IPS-15b (cell line): ENCODE results near the gene ZBTB33.

Experiments
- H3K27me3 ChIP-seq: one replicate; pipeline ENCODE4 v1.6.1; 2013; ENCODE audit warnings: low read length; ENCODE audit not compliant: control insufficient read depth, insufficient read depth
- H3K36me3 ChIP-seq: one replicate; pipeline ENCODE4 v1.6.1; 2013; ENCODE audit warnings: low read length; ENCODE audit not compliant: control insufficient read depth, insufficient read depth
- H3K4me1 ChIP-seq: one replicate; pipeline ENCODE4 v1.6.1; 2013; ENCODE audit warnings: mild to moderate bottlenecking, low read length; ENCODE audit not compliant: control insufficient read depth, insufficient read depth
- H3K4me3 ChIP-seq: one replicate; pipeline ENCODE4 v1.5.1; 2013; ENCODE audit warnings: low read depth, low read length
- H3K9ac ChIP-seq: one replicate; pipeline ENCODE4 v1.6.1; 2013; ENCODE audit warnings: low read depth, mild to moderate bottlenecking, low read length
- H3K9me3 ChIP-seq: one replicate; pipeline ENCODE4 v1.6.1; 2013; ENCODE audit warnings: mild to moderate bottlenecking, low read length; ENCODE audit not compliant: control insufficient read depth, insufficient read depth

Gene ZBTB33

GRCh38 chrX:120250522-120251271 is at the start of gene ZBTB33:
Gene ZBTB33, plus strand, starts transcription at chrX:120250812. Its CDS starts 2,604 bp downstream, at chrX:120253416.
- Histone ChIP-seq H3K27me3 (peaks cover 23% of the 10 kb centered on the region), H3K9me3 (peaks cover 3% of the 10 kb centered on the region), H3K4me3 (peak within 1 kb of the TSS; percentile 75), H3K36me3 (peaks cover 2% of the 10 kb centered on the region), H3K4me1 (no peaks in the 10 kb centered on the region), H3K9ac (peak within 1 kb of the TSS; percentile 70)

- no peaks in the 10 kb centered on the region for H3K36me3 ChIP-seq
- no peaks in the 10 kb centered on the region for H3K27me3 ChIP-seq
- no peaks in the 10 kb centered on the region for H3K9me3 ChIP-seq
- no peak overlapping the region for H3K4me3 ChIP-seq
- no peaks in the 10 kb centered on the region for H3K4me1 ChIP-seq
- H3K9ac ChIP-seq = no peak overlapping the region
Measured at GRCh38 chrX:120200851-120201250, 49.8 kb upstream of the ZBTB33 start.

GRCh38 chrX:120205816-120206753 is 44.5 kb upstream of the ZBTB33 start:
- Histone ChIP-seq H3K9ac (no peak overlapping the region), H3K36me3 (no peaks in the 10 kb centered on the region)

GRCh38 chrX:120207009-120207605 is 43.5 kb upstream of the ZBTB33 start:
- H3K36me3 ChIP-seq = no peaks in the 10 kb centered on the region
- H3K9ac ChIP-seq = no peak overlapping the region
- H3K9me3 ChIP-seq = no peaks in the 10 kb centered on the region
- no peaks in the 10 kb centered on the region for H3K27me3 ChIP-seq
- H3K4me1 ChIP-seq = no peaks in the 10 kb centered on the region
- H3K4me3 ChIP-seq = no peak overlapping the region

More at GRCh38 chrX:120205816-120206753, 44.5 kb upstream of the ZBTB33 start:
- H3K9me3 ChIP-seq = no peaks in the 10 kb centered on the region
- no peak overlapping the region for H3K4me3 ChIP-seq
- no peaks in the 10 kb centered on the region for H3K4me1 ChIP-seq
- no peaks in the 10 kb centered on the region for H3K27me3 ChIP-seq

- H3K36me3 ChIP-seq = no peaks in the 10 kb centered on the region
- H3K4me3 ChIP-seq = no peak overlapping the region
- H3K9ac ChIP-seq = no peak overlapping the region
- H3K4me1 ChIP-seq = no peaks in the 10 kb centered on the region
- no peaks in the 10 kb centered on the region for H3K27me3 ChIP-seq
- H3K9me3 ChIP-seq = peaks cover 3% of the 10 kb centered on the region
Measured at GRCh38 chrX:120213438-120214265, 37.0 kb upstream of the ZBTB33 start.

GRCh38 chrX:120223374-120223773 is 27.2 kb upstream of the ZBTB33 start:
- no peak overlapping the region for H3K9ac ChIP-seq
- H3K27me3 ChIP-seq = no peaks in the 10 kb centered on the region
- H3K36me3 ChIP-seq = peaks cover 5% of the 10 kb centered on the region
- no peak overlapping the region for H3K4me3 ChIP-seq
- H3K9me3 ChIP-seq = no peaks in the 10 kb centered on the region
- H3K4me1 ChIP-seq = no peaks in the 10 kb centered on the region

GRCh38 chrX:120224388-120224787 is 26.2 kb upstream of the ZBTB33 start:
- H3K9me3 ChIP-seq = no peaks in the 10 kb centered on the region
- no peak overlapping the region for H3K9ac ChIP-seq
- H3K36me3 ChIP-seq = peaks cover 5% of the 10 kb centered on the region
- no peaks in the 10 kb centered on the region for H3K27me3 ChIP-seq
- no peak overlapping the region for H3K4me3 ChIP-seq
- H3K4me1 ChIP-seq = no peaks in the 10 kb centered on the region

- Histone ChIP-seq H3K4me3 (no peak overlapping the region), H3K9ac (no peak overlapping the region), H3K4me1 (no peaks in the 10 kb centered on the region), H3K36me3 (no peaks in the 10 kb centered on the region), H3K27me3 (no peaks in the 10 kb centered on the region), H3K9me3 (no peaks in the 10 kb centered on the region)
Measured at GRCh38 chrX:120228187-120228908, 22.3 kb upstream of the ZBTB33 start.

- Histone ChIP-seq H3K9ac (no peak overlapping the region), H3K4me1 (peaks cover 12% of the 10 kb centered on the region), H3K27me3 (no peaks in the 10 kb centered on the region), H3K9me3 (no peaks in the 10 kb centered on the region), H3K4me3 (no peak overlapping the region), H3K36me3 (no peaks in the 10 kb centered on the region)
Measured at GRCh38 chrX:120235284-120235683, 15.3 kb upstream of the ZBTB33 start.

GRCh38 chrX:120236687-120237479 is 13.7 kb upstream of the ZBTB33 start:
- no peak overlapping the region for H3K4me3 ChIP-seq
- no peak overlapping the region for H3K9ac ChIP-seq
- peaks cover 12% of the 10 kb centered on the region for H3K4me1 ChIP-seq
- H3K36me3 ChIP-seq = no peaks in the 10 kb centered on the region
- H3K27me3 ChIP-seq = no peaks in the 10 kb centered on the region
- H3K9me3 ChIP-seq = no peaks in the 10 kb centered on the region
